Measurements from ENCODE around the gene LHX4.
A peak's percentile ranks its signal among the peaks of the same experiment; 100 is the strongest.

Gene LHX4

GRCh38 chr1:180219776-180220175 lies 10.3 kb upstream of the LHX4 start:
- intact Hi-C loops (cut with DNase I), result no loop called here
- DNase-seq, result peak in 2 of 10 donors; percentile 46 to 57

- peak in 2 of 10 donors; percentile 21 to 40 for DNase-seq
- intact Hi-C loops (cut with DNase I), result no loop called here
Observed at GRCh38 chr1:180221462-180221861, 8.6 kb upstream of the LHX4 start.

- intact Hi-C loops (cut with DNase I), result no loop called here
- DNase-seq, result peak in 2 of 10 donors; percentile 39 to 63
Observed at GRCh38 chr1:180224902-180225301, 5.2 kb upstream of the LHX4 start.

GRCh38 chr1:180225403-180225802 lies 4.7 kb upstream of the LHX4 start:
- DNase-seq, result no peak
- intact Hi-C loops (cut with DNase I), result no loop called here

GRCh38 chr1:180227861-180228647 lies 2.0 kb upstream of the LHX4 start:
- peak in 1 of 10 donors; percentile 14 for DNase-seq
- intact Hi-C loops (cut with DNase I), result no loop called here

- intact Hi-C loops (cut with DNase I), result no loop called here
- DNase-seq, result peak in 2 of 10 donors; percentile 40 to 60
Observed at GRCh38 chr1:180228648-180229482, 1.2 kb upstream of the LHX4 start.

GRCh38 chr1:180230416-180230790 lies 339 bp downstream of the LHX4 start:
- intact Hi-C loops (cut with DNase I), result no loop called here
- peak in 1 of 10 donors; percentile 46 for DNase-seq

GRCh38 chr1:180230791-180231505 lies 884 bp downstream of the LHX4 start:
- intact Hi-C loops (cut with DNase I), result no loop called here

GRCh38 chr1:180231506-180231921 lies 1.4 kb downstream of the LHX4 start:
- intact Hi-C loops (cut with DNase I), result no loop called here
- peak in 2 of 10 donors; percentile 31 to 47 for DNase-seq

More at GRCh38 chr1:180230791-180231505, 884 bp downstream of the LHX4 start:
- peak in 3 of 10 donors; percentile 6 to 79 (median 76) for DNase-seq

GRCh38 chr1:180231936-180232335 lies 1.9 kb downstream of the LHX4 start:
- intact Hi-C loops (cut with DNase I), result no loop called here
- peak in 2 of 10 donors; percentile 15 to 28 for DNase-seq

- DNase-seq, result peak in 2 of 10 donors; percentile 14 to 61
- intact Hi-C loops (cut with DNase I), result no loop called here
Observed at GRCh38 chr1:180232521-180233043, 2.5 kb downstream of the LHX4 start.

GRCh38 chr1:180233191-180234011 lies 3.3 kb downstream of the LHX4 start:
- peak in 2 of 10 donors; percentile 47 to 71 for DNase-seq
- intact Hi-C loops (cut with DNase I), result no loop called here

GRCh38 chr1:180234369-180235076 lies 4.5 kb downstream of the LHX4 start:
- intact Hi-C loops (cut with DNase I), result no loop called here
- DNase-seq, result peak in 2 of 10 donors; percentile 64 to 71

GRCh38 chr1:180235077-180235501 lies 5.0 kb downstream of the LHX4 start:
- intact Hi-C loops (cut with DNase I), result no loop called here

GRCh38 chr1:180235502-180236239 lies 5.6 kb downstream of the LHX4 start:
- intact Hi-C loops (cut with DNase I), result no loop called here
- DNase-seq, result peak in 2 of 10 donors; percentile 9 to 56

More at GRCh38 chr1:180235077-180235501, 5.0 kb downstream of the LHX4 start:
- peak in 2 of 10 donors; percentile 57 to 62 for DNase-seq

- peak in 2 of 10 donors; percentile 11 to 33 for DNase-seq
- intact Hi-C loops (cut with DNase I), result no loop called here
Observed at GRCh38 chr1:180236698-180237509, 6.8 kb downstream of the LHX4 start.

GRCh38 chr1:180237869-180238476 lies 7.9 kb downstream of the LHX4 start:
- no peak for DNase-seq
- intact Hi-C loops (cut with DNase I), result no loop called here

Measured in posterior cingulate gyrus (tissue), 11 donors.